A673 (cell line): ENCODE data around the gene CARD8.
"Not testable (repeated sequence)": the region's sequence is repeated elsewhere in the genome, so short reads cannot be mapped to it uniquely, and the experiment has no call there.

Experiments used
- EZH2 ChIP-seq: fragments of 200-600 bp; sonication (generic); IDR thresholded peaks from 2 replicates; pipeline ENCODE4 v1.6.1; 2017; ENCODE audit warnings: borderline replicate concordance, low read depth, mild to moderate bottlenecking, mixed read lengths, antibody characterized with exemption, low read length; ENCODE audit not compliant: poor library complexity, severe bottlenecking
- TF ChIP-seq, protein P1 (sequence below): fragments of 300-800, 200-600 bp; sonication (generic); conservative IDR thresholded peaks from 2 replicates; pipeline ENCODE4 v1.5.1; 2017; ENCODE audit warnings: low read depth, mild to moderate bottlenecking, antibody characterized with exemption, low read length, moderate library complexity, mixed read lengths

DNA sequence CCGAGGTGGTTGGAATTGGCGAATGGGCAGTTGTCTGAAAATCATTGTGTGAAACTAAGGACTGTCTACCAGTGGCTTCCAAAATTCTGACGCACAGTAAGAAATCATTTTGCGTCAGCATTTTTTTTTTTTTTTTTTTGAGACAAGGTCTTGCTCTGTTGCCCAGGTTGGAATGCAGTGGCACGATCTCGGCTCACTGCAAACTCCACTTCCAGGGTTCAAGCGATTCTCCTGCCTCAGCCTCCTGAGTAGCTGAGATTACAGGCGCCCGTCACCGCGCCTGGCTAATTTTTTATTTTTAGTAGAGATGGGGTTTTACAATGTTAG, 35.7 kb upstream of the CARD8 start:
- TF ChIP-seq, protein P1, sequence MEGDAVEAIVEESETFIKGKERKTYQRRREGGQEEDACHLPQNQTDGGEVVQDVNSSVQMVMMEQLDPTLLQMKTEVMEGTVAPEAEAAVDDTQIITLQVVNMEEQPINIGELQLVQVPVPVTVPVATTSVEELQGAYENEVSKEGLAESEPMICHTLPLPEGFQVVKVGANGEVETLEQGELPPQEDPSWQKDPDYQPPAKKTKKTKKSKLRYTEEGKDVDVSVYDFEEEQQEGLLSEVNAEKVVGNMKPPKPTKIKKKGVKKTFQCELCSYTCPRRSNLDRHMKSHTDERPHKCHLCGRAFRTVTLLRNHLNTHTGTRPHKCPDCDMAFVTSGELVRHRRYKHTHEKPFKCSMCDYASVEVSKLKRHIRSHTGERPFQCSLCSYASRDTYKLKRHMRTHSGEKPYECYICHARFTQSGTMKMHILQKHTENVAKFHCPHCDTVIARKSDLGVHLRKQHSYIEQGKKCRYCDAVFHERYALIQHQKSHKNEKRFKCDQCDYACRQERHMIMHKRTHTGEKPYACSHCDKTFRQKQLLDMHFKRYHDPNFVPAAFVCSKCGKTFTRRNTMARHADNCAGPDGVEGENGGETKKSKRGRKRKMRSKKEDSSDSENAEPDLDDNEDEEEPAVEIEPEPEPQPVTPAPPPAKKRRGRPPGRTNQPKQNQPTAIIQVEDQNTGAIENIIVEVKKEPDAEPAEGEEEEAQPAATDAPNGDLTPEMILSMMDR: not testable (repeated sequence)
- not testable (repeated sequence) for TF ChIP-seq EZH2
